ENCODE data around the gene APBB1IP.

APBB1IP gene

GRCh38 chr10:26451903-26452302 is 13.8 kb downstream of the APBB1IP start:
- Histone ChIP-seq H3K4me2 (ENCODE audit: low read depth, low read length, poor library complexity, severe bottlenecking) (peak overlapping the region; percentile 33), H3K27ac (ENCODE audit: low read depth, low read length) (peak overlapping the region; percentile 93), H3K36me3 (ENCODE audit: low read length) (peaks cover 13% of the 10 kb centered on the region), H2AFZ (ENCODE audit: low read depth, low read length, severe bottlenecking) (no peak overlapping the region), H4K20me1 (ENCODE audit: low read depth, low read length) (no peaks in the 10 kb centered on the region), H3K9me3 (ENCODE audit: insufficient read depth, low read length) (no peaks in the 10 kb centered on the region), H3K9ac (ENCODE audit: low read length) (no peak overlapping the region), H3K27me3 (ENCODE audit: low read length) (no peaks in the 10 kb centered on the region), H3K79me2 (ENCODE audit: insufficient read depth, low read length) (peaks cover 96% of the 10 kb centered on the region), H3K4me3 (ENCODE audit: insufficient read depth, low read length, poor library complexity, severe bottlenecking) (no peak overlapping the region), H3K9me2 (replicated peaks; ENCODE audit: insufficient read depth, low read length) (no peaks in the 10 kb centered on the region), H3F3A (ENCODE audit: insufficient read depth) (peaks cover 56% of the 10 kb centered on the region)
- TF ChIP-seq EZH2phosphoT487 (conservative IDR thresholded peaks at IDR 0.05; ENCODE audit: low read length), result no peak
- TF ChIP-seq, protein P1, sequence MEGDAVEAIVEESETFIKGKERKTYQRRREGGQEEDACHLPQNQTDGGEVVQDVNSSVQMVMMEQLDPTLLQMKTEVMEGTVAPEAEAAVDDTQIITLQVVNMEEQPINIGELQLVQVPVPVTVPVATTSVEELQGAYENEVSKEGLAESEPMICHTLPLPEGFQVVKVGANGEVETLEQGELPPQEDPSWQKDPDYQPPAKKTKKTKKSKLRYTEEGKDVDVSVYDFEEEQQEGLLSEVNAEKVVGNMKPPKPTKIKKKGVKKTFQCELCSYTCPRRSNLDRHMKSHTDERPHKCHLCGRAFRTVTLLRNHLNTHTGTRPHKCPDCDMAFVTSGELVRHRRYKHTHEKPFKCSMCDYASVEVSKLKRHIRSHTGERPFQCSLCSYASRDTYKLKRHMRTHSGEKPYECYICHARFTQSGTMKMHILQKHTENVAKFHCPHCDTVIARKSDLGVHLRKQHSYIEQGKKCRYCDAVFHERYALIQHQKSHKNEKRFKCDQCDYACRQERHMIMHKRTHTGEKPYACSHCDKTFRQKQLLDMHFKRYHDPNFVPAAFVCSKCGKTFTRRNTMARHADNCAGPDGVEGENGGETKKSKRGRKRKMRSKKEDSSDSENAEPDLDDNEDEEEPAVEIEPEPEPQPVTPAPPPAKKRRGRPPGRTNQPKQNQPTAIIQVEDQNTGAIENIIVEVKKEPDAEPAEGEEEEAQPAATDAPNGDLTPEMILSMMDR (IDR thresholded peaks at IDR 0.05; ENCODE audit: insufficient read depth, low read length, poor library complexity, severe bottlenecking), result no peak

DNA sequence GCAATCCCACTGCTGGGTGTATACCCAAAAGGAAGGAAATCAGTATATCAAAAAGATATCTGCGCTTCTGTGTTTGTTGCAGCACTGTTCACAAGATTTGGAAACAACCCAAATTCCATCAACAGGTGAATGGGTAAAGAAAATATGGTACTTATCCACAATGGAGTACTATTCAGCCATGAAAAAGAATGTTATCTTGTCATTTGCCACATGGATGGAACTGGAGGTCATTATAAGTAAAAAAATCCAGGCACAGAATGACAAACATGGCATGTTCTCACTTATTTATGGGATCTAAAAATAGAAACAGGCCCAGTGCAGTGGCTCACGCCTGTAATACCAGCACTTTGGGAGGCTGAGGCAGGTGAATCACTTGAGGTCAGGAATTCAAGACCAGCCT is 15.7 kb downstream of the APBB1IP start:
- TF ChIP-seq, protein P1 (IDR thresholded peaks at IDR 0.05; ENCODE audit: insufficient read depth, low read length, poor library complexity, severe bottlenecking), result no peak
- TF ChIP-seq EZH2phosphoT487 (conservative IDR thresholded peaks at IDR 0.05; ENCODE audit: low read length), result no peak
- H3K9ac ChIP-seq (ENCODE audit: low read length), result no peak overlapping the region
- H3K27me3 ChIP-seq (ENCODE audit: low read length), result no peaks in the 10 kb centered on the region
- H4K20me1 ChIP-seq (ENCODE audit: low read depth, low read length), result no peaks in the 10 kb centered on the region
- peaks cover 19% of the 10 kb centered on the region for H3K36me3 ChIP-seq (ENCODE audit: low read length)
- peak overlapping the region; percentile 91 for H3K4me2 ChIP-seq (ENCODE audit: low read depth, low read length, poor library complexity, severe bottlenecking)
- H3K27ac ChIP-seq (ENCODE audit: low read depth, low read length), result peak overlapping the region; percentile 93; the same call in 1 of the 2 replicates
- no peak overlapping the region for H3K4me3 ChIP-seq (ENCODE audit: insufficient read depth, low read length, poor library complexity, severe bottlenecking)
- peaks cover 39% of the 10 kb centered on the region for H3F3A ChIP-seq (ENCODE audit: insufficient read depth)
- H3K9me2 ChIP-seq (replicated peaks; ENCODE audit: insufficient read depth, low read length), result no peaks in the 10 kb centered on the region
- no peak overlapping the region for H2AFZ ChIP-seq (ENCODE audit: low read depth, low read length, severe bottlenecking)
- H3K9me3 ChIP-seq (ENCODE audit: insufficient read depth, low read length), result no peaks in the 10 kb centered on the region
- peaks cover 98% of the 10 kb centered on the region for H3K79me2 ChIP-seq (ENCODE audit: insufficient read depth, low read length)

DNA sequence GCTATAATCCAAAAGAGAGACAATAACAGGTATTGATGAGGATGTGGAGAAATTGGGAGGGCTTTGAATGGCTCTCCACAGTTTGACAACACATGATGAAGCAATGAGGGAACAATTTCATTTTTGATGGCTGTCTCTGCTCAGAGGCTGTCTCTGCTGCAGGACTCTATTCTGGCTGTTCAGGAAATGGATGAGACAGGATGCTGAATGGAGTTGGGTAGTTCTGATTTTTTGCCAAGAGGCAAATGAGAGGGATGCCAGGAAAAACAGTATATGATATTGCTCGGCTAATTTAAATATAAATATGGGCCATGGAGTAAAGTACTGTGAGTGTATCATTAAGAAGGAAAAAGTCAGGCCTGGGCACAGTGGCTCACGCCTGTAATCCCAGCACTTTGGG is 16.8 kb downstream of the APBB1IP start:
- Histone ChIP-seq H3K79me2 (ENCODE audit: insufficient read depth, low read length) (peaks cover 95% of the 10 kb centered on the region), H2AFZ (ENCODE audit: low read depth, low read length, severe bottlenecking) (no peak overlapping the region), H3F3A (ENCODE audit: insufficient read depth) (peaks cover 33% of the 10 kb centered on the region), H3K4me2 (ENCODE audit: low read depth, low read length, poor library complexity, severe bottlenecking) (peak overlapping the region; percentile 91), H3K36me3 (ENCODE audit: low read length) (peaks cover 22% of the 10 kb centered on the region), H3K9me3 (ENCODE audit: insufficient read depth, low read length) (no peaks in the 10 kb centered on the region), H3K27ac (ENCODE audit: low read depth, low read length) (peak overlapping the region; percentile 93), H3K9ac (ENCODE audit: low read length) (peak overlapping the region; percentile 54), H3K9me2 (replicated peaks; ENCODE audit: insufficient read depth, low read length) (no peaks in the 10 kb centered on the region), H3K4me3 (ENCODE audit: insufficient read depth, low read length, poor library complexity, severe bottlenecking) (peak overlapping the region; percentile 37), H4K20me1 (ENCODE audit: low read depth, low read length) (no peaks in the 10 kb centered on the region), H3K27me3 (ENCODE audit: low read length) (no peaks in the 10 kb centered on the region)
- TF ChIP-seq EZH2phosphoT487 (conservative IDR thresholded peaks at IDR 0.05; ENCODE audit: low read length), result no peak
- TF ChIP-seq, protein P1 (IDR thresholded peaks at IDR 0.05; ENCODE audit: insufficient read depth, low read length, poor library complexity, severe bottlenecking), result no peak
